PC-9 (cell line): ENCODE measurements around the gene SNCB.

Experiments used
- CTCF ChIP-seq: fragments of 200-600 bp; sonication (generic); conservative IDR thresholded peaks from 2 replicates; pipeline ENCODE4 v1.6.1; 2017; ENCODE audit warnings: mixed run types, antibody characterized with exemption, mild to moderate bottlenecking, moderate library complexity
- EZH2 ChIP-seq: fragments of 200-600 bp; sonication (generic); IDR thresholded peaks from 2 replicates; pipeline ENCODE4 v1.8.0; 2017; ENCODE audit warnings: antibody characterized with exemption, low read depth

DNA sequence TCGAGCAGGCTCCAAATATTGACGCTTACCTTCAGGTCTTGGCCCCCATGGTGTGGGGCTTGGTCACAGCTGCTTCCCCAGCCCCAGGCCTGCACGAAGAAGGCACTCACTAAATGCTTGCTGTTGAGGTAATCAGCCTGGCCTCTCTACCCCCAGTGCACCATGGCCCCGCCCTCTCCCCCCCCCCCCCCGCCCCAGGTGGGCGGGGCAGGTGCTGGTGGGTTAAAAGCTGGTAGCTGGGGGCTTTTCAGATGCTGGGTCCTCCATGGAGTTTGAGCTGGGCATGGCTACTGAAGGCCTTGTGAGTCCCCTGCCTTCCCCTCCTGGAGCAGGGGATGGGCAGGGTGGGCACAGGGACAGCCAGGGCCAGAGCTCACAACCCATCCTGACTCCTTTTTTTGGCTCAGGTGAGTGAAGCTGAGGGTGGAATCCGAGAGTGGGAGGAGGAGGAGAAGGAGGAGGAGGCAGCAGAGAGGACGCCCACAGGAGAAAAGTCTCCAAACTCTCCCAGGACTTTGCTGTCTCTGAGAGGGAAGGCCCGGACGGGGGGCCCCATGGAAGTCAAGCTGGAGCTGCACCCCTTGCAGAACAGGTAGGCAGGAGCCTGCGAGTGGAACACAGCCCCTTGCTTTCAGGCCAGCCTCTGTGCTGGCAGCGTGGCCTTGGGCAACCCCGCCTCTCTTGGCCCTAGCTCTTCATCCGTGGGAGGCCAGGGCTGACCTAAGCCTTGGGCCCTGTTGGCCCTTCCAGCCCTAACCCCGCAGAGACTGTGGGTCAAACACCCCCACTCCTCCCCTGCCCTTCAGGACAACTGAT, 12.5 kb upstream of the SNCB start:
- TF ChIP-seq CTCF (no peak), EZH2 (no peak)
